Common myeloid progenitor, CD34-positive (primary cell): ENCODE measurements around the gene METTL23.
"Not testable (repeated sequence)": the region's sequence is repeated elsewhere in the genome, so short reads cannot be mapped to it uniquely, and the experiment has no call there.

ENCODE experiments used
- CTCF ChIA-PET: fragments of 350-600 bp; sonication (Branson Sonifier 250); formaldehyde crosslinking; loops from one replicate; lab custom pipeline; 2021; ENCODE audit warnings: antibody characterized with exemption; lab: Charles Lee
- POLR2A ChIA-PET: fragments of 350-600 bp; sonication (Branson Sonifier 250); formaldehyde crosslinking; loops from one replicate; lab custom pipeline; 2021; ENCODE audit warnings: antibody characterized with exemption; lab: Charles Lee
- DNase-seq, 3 donors: peaks; one replicate each; pipeline versions ENCODE4 v3.0.0 to v3.0.0-alpha.2; 2013
- H3K27ac ChIP-seq, 2 experiments: 1 replicate in 1 of 2; 2 replicates in 1 of 2; pipeline ENCODE4 v1.7.0; 2013; ENCODE audit warnings: inconsistent platforms in 2 of 2, low read length in 2 of 2, mild to moderate bottlenecking in 2 of 2, low read depth in 1 of 2, moderate library complexity in 1 of 2; ENCODE audit not compliant: severe bottlenecking in 2 of 2, insufficient read depth in 1 of 2, poor library complexity in 1 of 2
- H3K27me3 ChIP-seq, 5 experiments: replicated peaks in 2 of 5; 1 replicate in 3 of 5; 2 replicates in 2 of 5; pipeline versions ENCODE4 v1.6.1 to v1.7.0; 2013; ENCODE audit warnings: low read length in 4 of 5, mild to moderate bottlenecking in 2 of 5, moderate library complexity in 2 of 5, inconsistent platforms in 1 of 5; ENCODE audit not compliant: insufficient read depth in 5 of 5, control insufficient read depth in 4 of 5
- H3K36me3 ChIP-seq, 4 experiments: 1 replicate in 2 of 4; 2 replicates in 2 of 4; pipeline versions ENCODE4 v1.6.1 to v1.7.0; 2013; ENCODE audit warnings: low read length in 3 of 4, control low read depth in 1 of 4, mild to moderate bottlenecking in 1 of 4; ENCODE audit not compliant: control insufficient read depth in 4 of 4, insufficient read depth in 4 of 4
- H3K4me1 ChIP-seq, 4 experiments: 1 replicate in 3 of 4; 2 replicates in 1 of 4; pipeline versions ENCODE4 v1.6.1 to v1.7.1; 2013; ENCODE audit warnings: low read length in 3 of 4, mild to moderate bottlenecking in 3 of 4, control low read depth in 1 of 4, inconsistent platforms in 1 of 4, moderate library complexity in 1 of 4; ENCODE audit not compliant: control insufficient read depth in 4 of 4, insufficient read depth in 4 of 4; ENCODE audit errors: control extremely low read depth in 1 of 4
- H3K4me3 ChIP-seq, 7 experiments: 1 replicate in 4 of 7; 2 replicates in 3 of 7; pipeline versions ENCODE4 v1.5.1 to v1.7.0; 2013; ENCODE audit warnings: mild to moderate bottlenecking in 7 of 7, low read length in 6 of 7, moderate library complexity in 6 of 7, inconsistent platforms in 2 of 7, low read depth in 2 of 7, control low read depth in 1 of 7; ENCODE audit not compliant: insufficient read depth in 4 of 7, control insufficient read depth in 1 of 7; ENCODE audit errors: extremely low read depth in 1 of 7
- H3K9me3 ChIP-seq, 5 experiments: 1 replicate in 4 of 5; 2 replicates in 1 of 5; pipeline versions ENCODE4 v1.6.1 to v1.7.1; 2013; ENCODE audit warnings: low read length in 4 of 5, mild to moderate bottlenecking in 2 of 5, inconsistent platforms in 1 of 5, low read depth in 1 of 5, moderate library complexity in 1 of 5; ENCODE audit not compliant: control insufficient read depth in 4 of 5, insufficient read depth in 2 of 5; ENCODE audit errors: control extremely low read depth in 1 of 5
- WGBS: methylation state at CpG from one replicate; pipeline ENCODE4 v1.1.5; 2013; ENCODE audit not compliant: insufficient coverage; 5-methylcytosine and 5-hydroxymethylcytosine counted together

Gene METTL23

GRCh38 chr17:76739568-76740115 is 13.0 kb downstream of the METTL23 start:
- H3K9me3 ChIP-seq, H3K27ac ChIP-seq, H3K27me3 ChIP-seq, H3K4me3 ChIP-seq, DNase-seq: not testable (repeated sequence)
- CTCF ChIA-PET, result interaction anchor here (1.0 to 3.6 kb wide), 5 partner anchors 13 to 59 kb away, joined by 3 to 14 read pairs (median 3); partner anchors contain the start of genes JMJD6 and METTL23
- Histone ChIP-seq H3K4me1 (peaks cover 19 to 26% (median 23%) of the 10 kb centered on the region in 4 experiments), H3K36me3 (peaks cover 2 to 35% (median 24%) of the 10 kb centered on the region in 4 experiments)
- POLR2A ChIA-PET, result interaction anchor here (1.3 kb wide), 1 partner anchor 12 kb away, joined by 4 read pairs; no protein-coding TSS in a partner anchor
- 97% methylated on average over 11 of the region's 17 CpGs for WGBS

- peaks cover 5 to 36% (median 20%) of the 10 kb centered on the region in 4 experiments for H3K36me3 ChIP-seq
- H3K4me1 ChIP-seq, result peaks cover 13 to 17% (median 15%) of the 10 kb centered on the region in 4 experiments
- POLR2A ChIA-PET, result no interaction called here
- no peak overlapping the region for H3K27ac ChIP-seq
- H3K4me3 ChIP-seq, result no peak overlapping the region
- CTCF ChIA-PET, result no interaction called here
- no peak for DNase-seq
- H3K9me3 ChIP-seq, result no peaks in the 10 kb centered on the region
- 100% methylated on average over 2 of the region's 5 CpGs for WGBS
- no peaks in the 10 kb centered on the region for H3K27me3 ChIP-seq
These were observed 13.9 kb downstream of the METTL23 start for GRCh38 chr17:76740329-76741118.

GRCh38 chr17:76742958-76743357 is 16.3 kb downstream of the METTL23 start:
- CTCF ChIA-PET, result interaction anchor here (0.7 kb wide), 1 partner anchor 30 kb away, joined by 3 read pairs; no protein-coding TSS in a partner anchor

GRCh38 chr17:76744747-76745146 is 18.1 kb downstream of the METTL23 start:
- H3K4me3 ChIP-seq, result no peak overlapping the region
- no CpG with 5 or more reads among the region's 2 CpGs for WGBS
- H3K27me3 ChIP-seq, result no peaks in the 10 kb centered on the region
- H3K9me3 ChIP-seq, result peaks cover 0 to 6% (median 0%) of the 10 kb centered on the region in 5 experiments
- POLR2A ChIA-PET, result no interaction called here
- peaks cover 0 to 1% (median 0%) of the 10 kb centered on the region in 4 experiments for H3K4me1 ChIP-seq
- H3K36me3 ChIP-seq, result peaks cover 12 to 43% (median 21%) of the 10 kb centered on the region in 4 experiments
- CTCF ChIA-PET, result no interaction called here
- no peak overlapping the region for H3K27ac ChIP-seq
- DNase-seq, result no peak

More at GRCh38 chr17:76742958-76743357, 16.3 kb downstream of the METTL23 start:
- Histone ChIP-seq H3K9me3 (peaks cover 0 to 6% (median 0%) of the 10 kb centered on the region in 5 experiments), H3K36me3 (peaks cover 12 to 43% (median 21%) of the 10 kb centered on the region in 4 experiments), H3K27ac (no peak overlapping the region), H3K4me1 (peaks cover 8 to 14% (median 12%) of the 10 kb centered on the region in 4 experiments), H3K27me3 (no peaks in the 10 kb centered on the region), H3K4me3 (no peak overlapping the region)
- POLR2A ChIA-PET, result no interaction called here
- DNase-seq, result no peak

GRCh38 chr17:76745785-76746184 is 19.1 kb downstream of the METTL23 start:
- CTCF ChIA-PET, H3K4me3 ChIP-seq, H3K9me3 ChIP-seq, POLR2A ChIA-PET, H3K4me1 ChIP-seq, H3K27me3 ChIP-seq, H3K27ac ChIP-seq, DNase-seq: not testable (repeated sequence)
- H3K36me3 ChIP-seq, result peaks cover 12 to 43% (median 21%) of the 10 kb centered on the region in 4 experiments
- WGBS, result 100% methylated on average over 4 of the region's 6 CpGs

GRCh38 chr17:76747716-76748363 is 21.2 kb downstream of the METTL23 start:
- peaks cover 5 to 33% (median 17%) of the 10 kb centered on the region in 4 experiments for H3K36me3 ChIP-seq
- 90% methylated on average over 3 of the region's 9 CpGs for WGBS
- ChIA-PET POLR2A (interaction anchor here (0.9 kb wide), 1 partner anchor 21 kb away, joined by 3 read pairs; no protein-coding TSS in a partner anchor), CTCF (no interaction called here)
- no peaks in the 10 kb centered on the region for H3K27me3 ChIP-seq
- H3K27ac ChIP-seq, result no peak overlapping the region
- H3K4me1 ChIP-seq, result no peaks in the 10 kb centered on the region
- DNase-seq, result no peak
- no peak overlapping the region for H3K4me3 ChIP-seq
- peaks cover 0 to 6% (median 0%) of the 10 kb centered on the region in 5 experiments for H3K9me3 ChIP-seq
